Measurements from ENCODE around the gene STC2.
A peak's percentile ranks its signal among the peaks of the same experiment; 100 is the strongest.
"Not testable (repeated sequence)": the region's sequence is repeated elsewhere in the genome, so short reads cannot be mapped to it uniquely, and the experiment has no call there.

The STC2 gene

GRCh38 chr5:173293817-173294672, 34.2 kb downstream of the STC2 start:
- peak; percentile 50 to 82 for DNase-seq

- peak in 1 of 2 experiments; percentile 6 for DNase-seq
Measured at GRCh38 chr5:173291722-173292658, 36.2 kb downstream of the STC2 start.

GRCh38 chr5:173290477-173291131, 37.6 kb downstream of the STC2 start:
- DNase-seq: no peak

- DNase-seq: no peak
Measured at GRCh38 chr5:173289372-173289771, 38.8 kb downstream of the STC2 start.

GRCh38 chr5:173288632-173289031, 39.6 kb downstream of the STC2 start:
- DNase-seq: no peak

GRCh38 chr5:173287086-173287485, 41.1 kb downstream of the STC2 start:
- no peak for DNase-seq

- DNase-seq: not testable (repeated sequence)
Measured at GRCh38 chr5:173284343-173284958, 43.8 kb downstream of the STC2 start.

- peak; percentile 33 to 89 for DNase-seq
Measured at GRCh38 chr5:173283318-173284288, 44.6 kb downstream of the STC2 start.

- DNase-seq: no peak
Measured at GRCh38 chr5:173282916-173283315, 45.3 kb downstream of the STC2 start.

- DNase-seq: peak in 1 of 2 experiments; percentile 50
Measured at GRCh38 chr5:173281910-173282309, 46.3 kb downstream of the STC2 start.

GRCh38 chr5:173279166-173279565, 49.0 kb downstream of the STC2 start:
- no peak for DNase-seq

- DNase-seq: no peak
Measured at GRCh38 chr5:173278641-173279040, 49.6 kb downstream of the STC2 start.

GRCh38 chr5:173278172-173278571, 50.0 kb downstream of the STC2 start:
- DNase-seq: no peak

GRCh38 chr5:173274771-173275170, 53.4 kb downstream of the STC2 start:
- no peak for DNase-seq

GRCh38 chr5:173271419-173271818, 56.8 kb downstream of the STC2 start:
- no peak for DNase-seq

- no peak for DNase-seq
Measured at GRCh38 chr5:173268750-173269432, 59.3 kb downstream of the STC2 start.

GRCh38 chr5:173265433-173265832, 62.8 kb downstream of the STC2 start:
- DNase-seq: no peak
